Measurements from ENCODE around the gene CPD. TPM values are rescaled to one million over a fixed set of nuclear protein-coding genes. Genes with fewer than 3 reads are reported as not detected.
"Not testable (repeated sequence)": the region's sequence is repeated elsewhere in the genome, so short reads cannot be mapped to it uniquely, and the experiment has no call there.

The CPD gene
- total RNA-seq, 1 donor from 2014 or later = 51.2 TPM

GRCh38 chr17:30458371-30458770 lies 79.6 kb downstream of the CPD start:
- no peaks in the 10 kb centered on the region for H3K79me2 ChIP-seq (ENCODE audit: insufficient read depth, low read length)
- H3K36me3 ChIP-seq (ENCODE audit: insufficient read depth, low read length) = peaks cover 8% of the 10 kb centered on the region
- no peaks in the 10 kb centered on the region for H3K4me1 ChIP-seq (ENCODE audit: insufficient read depth, low read length)
- H3K27ac ChIP-seq (ENCODE audit: low read depth, low read length) = no peak overlapping the region
- Mint-ChIP-seq H3K27ac (ENCODE audit: unreplicated experiment) (no peak overlapping the region), H3K27me3 (ENCODE audit: low read depth, unreplicated experiment) (no peaks in the 10 kb centered on the region), H3K36me3 (ENCODE audit: low read depth, unreplicated experiment) (peaks cover 22% of the 10 kb centered on the region), H3K4me1 (ENCODE audit: low read depth, unreplicated experiment) (no peaks in the 10 kb centered on the region), H3K9me3 (ENCODE audit: unreplicated experiment) (peaks cover 4% of the 10 kb centered on the region), H3K4me3 (ENCODE audit: unreplicated experiment) (no peak overlapping the region)
- no peak for TF ChIP-seq EZH2 (IDR thresholded peaks at IDR 0.05; ENCODE audit: insufficient read depth, low read length)
- TF ChIP-seq, protein P1, sequence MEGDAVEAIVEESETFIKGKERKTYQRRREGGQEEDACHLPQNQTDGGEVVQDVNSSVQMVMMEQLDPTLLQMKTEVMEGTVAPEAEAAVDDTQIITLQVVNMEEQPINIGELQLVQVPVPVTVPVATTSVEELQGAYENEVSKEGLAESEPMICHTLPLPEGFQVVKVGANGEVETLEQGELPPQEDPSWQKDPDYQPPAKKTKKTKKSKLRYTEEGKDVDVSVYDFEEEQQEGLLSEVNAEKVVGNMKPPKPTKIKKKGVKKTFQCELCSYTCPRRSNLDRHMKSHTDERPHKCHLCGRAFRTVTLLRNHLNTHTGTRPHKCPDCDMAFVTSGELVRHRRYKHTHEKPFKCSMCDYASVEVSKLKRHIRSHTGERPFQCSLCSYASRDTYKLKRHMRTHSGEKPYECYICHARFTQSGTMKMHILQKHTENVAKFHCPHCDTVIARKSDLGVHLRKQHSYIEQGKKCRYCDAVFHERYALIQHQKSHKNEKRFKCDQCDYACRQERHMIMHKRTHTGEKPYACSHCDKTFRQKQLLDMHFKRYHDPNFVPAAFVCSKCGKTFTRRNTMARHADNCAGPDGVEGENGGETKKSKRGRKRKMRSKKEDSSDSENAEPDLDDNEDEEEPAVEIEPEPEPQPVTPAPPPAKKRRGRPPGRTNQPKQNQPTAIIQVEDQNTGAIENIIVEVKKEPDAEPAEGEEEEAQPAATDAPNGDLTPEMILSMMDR (IDR thresholded peaks at IDR 0.05; ENCODE audit: insufficient read depth, low read depth, low read length) = no peak
- H3K9me3 ChIP-seq (ENCODE audit: insufficient read depth, low read depth, low read length) = peaks cover 3% of the 10 kb centered on the region
- FAIRE-seq (no peak), DNase-seq (ENCODE audit: low read depth) (no peak)
- no peak overlapping the region for H3K4me2 ChIP-seq (ENCODE audit: low read length)
- no peak overlapping the region for H3K4me3 ChIP-seq (ENCODE audit: insufficient read depth, low read depth, low read length)
- H3K27me3 ChIP-seq (ENCODE audit: insufficient read depth, low read length) = no peaks in the 10 kb centered on the region
- H2AFZ ChIP-seq (ENCODE audit: low read depth, low read length) = no peak overlapping the region
- no peak overlapping the region for H3K9ac ChIP-seq (ENCODE audit: low read length)
- no peaks in the 10 kb centered on the region for H4K20me1 ChIP-seq (ENCODE audit: insufficient read depth, low read length)

- not testable (repeated sequence) for H3K4me1 ChIP-seq (ENCODE audit: insufficient read depth, low read length); H3K36me3 ChIP-seq (ENCODE audit: insufficient read depth, low read length); H2AFZ ChIP-seq (ENCODE audit: low read depth, low read length); H3K27me3 Mint-ChIP-seq (ENCODE audit: low read depth, unreplicated experiment); H3K4me3 Mint-ChIP-seq (ENCODE audit: unreplicated experiment); DNase-seq (ENCODE audit: low read depth); H3K9me3 Mint-ChIP-seq (ENCODE audit: unreplicated experiment); H3K27ac Mint-ChIP-seq (ENCODE audit: unreplicated experiment); H3K9me3 ChIP-seq (ENCODE audit: insufficient read depth, low read depth, low read length); H3K79me2 ChIP-seq (ENCODE audit: insufficient read depth, low read length); H3K4me2 ChIP-seq (ENCODE audit: low read length); H3K9ac ChIP-seq (ENCODE audit: low read length); FAIRE-seq; H4K20me1 ChIP-seq (ENCODE audit: insufficient read depth, low read length); H3K4me1 Mint-ChIP-seq (ENCODE audit: low read depth, unreplicated experiment); H3K4me3 ChIP-seq (ENCODE audit: insufficient read depth, low read depth, low read length); H3K27ac ChIP-seq (ENCODE audit: low read depth, low read length); H3K27me3 ChIP-seq (ENCODE audit: insufficient read depth, low read length)
- peaks cover 22% of the 10 kb centered on the region for H3K36me3 Mint-ChIP-seq (ENCODE audit: low read depth, unreplicated experiment)
These were observed 80.2 kb downstream of the CPD start for GRCh38 chr17:30458797-30459413.

DNA sequence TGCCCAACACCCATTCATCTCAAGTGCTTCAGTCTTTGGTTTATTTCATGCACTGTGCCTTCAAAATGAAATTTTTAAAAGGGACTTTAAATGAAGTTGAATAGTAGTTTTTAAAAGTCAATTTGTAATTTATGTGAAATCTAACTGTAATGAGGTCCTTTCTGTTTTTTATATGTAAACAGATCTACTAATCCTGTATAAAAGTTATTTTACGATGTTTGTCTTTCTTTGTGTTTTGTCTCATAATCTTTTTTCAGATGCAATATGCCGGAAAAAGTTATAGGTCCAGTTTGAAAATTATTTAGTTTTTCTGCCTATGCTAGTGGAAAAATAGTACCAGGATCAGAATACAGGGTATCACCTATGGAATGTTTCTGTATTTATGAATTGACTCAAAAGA lies 89.7 kb downstream of the CPD start:
- TF ChIP-seq EZH2 (IDR thresholded peaks at IDR 0.05; ENCODE audit: insufficient read depth, low read length) = no peak
- TF ChIP-seq, protein P1 (IDR thresholded peaks at IDR 0.05; ENCODE audit: insufficient read depth, low read depth, low read length) = no peak
- Histone ChIP-seq H3K9me3 (ENCODE audit: insufficient read depth, low read depth, low read length) (no peaks in the 10 kb centered on the region), H3K36me3 (ENCODE audit: insufficient read depth, low read length) (peaks cover 7% of the 10 kb centered on the region), H2AFZ (ENCODE audit: low read depth, low read length) (no peak overlapping the region), H3K4me2 (ENCODE audit: low read length) (no peak overlapping the region), H3K27ac (ENCODE audit: low read depth, low read length) (no peak overlapping the region), H4K20me1 (ENCODE audit: insufficient read depth, low read length) (no peaks in the 10 kb centered on the region), H3K4me3 (ENCODE audit: insufficient read depth, low read depth, low read length) (no peak overlapping the region), H3K4me1 (ENCODE audit: insufficient read depth, low read length) (no peaks in the 10 kb centered on the region), H3K27me3 (ENCODE audit: insufficient read depth, low read length) (no peaks in the 10 kb centered on the region), H3K79me2 (ENCODE audit: insufficient read depth, low read length) (no peaks in the 10 kb centered on the region), H3K9ac (ENCODE audit: low read length) (no peak overlapping the region)
- no peaks in the 10 kb centered on the region for H3K9me3 Mint-ChIP-seq (ENCODE audit: unreplicated experiment)
- DNase-seq (ENCODE audit: low read depth) (no peak), FAIRE-seq (no peak)
- H3K27me3 Mint-ChIP-seq (ENCODE audit: low read depth, unreplicated experiment) = no peaks in the 10 kb centered on the region
- H3K36me3 Mint-ChIP-seq (ENCODE audit: low read depth, unreplicated experiment) = peaks cover 6% of the 10 kb centered on the region
- H3K27ac Mint-ChIP-seq (ENCODE audit: unreplicated experiment) = no peak overlapping the region
- H3K4me3 Mint-ChIP-seq (ENCODE audit: unreplicated experiment) = no peak overlapping the region
- H3K4me1 Mint-ChIP-seq (ENCODE audit: low read depth, unreplicated experiment) = no peaks in the 10 kb centered on the region

Measured in astrocyte (in vitro differentiated cells and primary cell).